ENCODE results near the gene SMAD2.

- TF ChIP-seq CTCF (IDR thresholded peaks at IDR 0.05; ENCODE audit: poor library complexity), result no peak
- TF ChIP-seq EZH2phosphoT487 (IDR thresholded peaks at IDR 0.05; ENCODE audit: low read depth, severe bottlenecking, unreplicated experiment), result no peak
These were observed 87.6 kb downstream of the SMAD2 start for GRCh38 chr18:47842836-47843235.
